CD4-positive, alpha-beta T cell treated with Interferon alpha-2 for 1 hour (primary cell): Measurements from ENCODE around the gene RNASET2.
"Not testable (repeated sequence)": the region's sequence is repeated elsewhere in the genome, so short reads cannot be mapped to it uniquely, and the experiment has no call there.

Source experiments
- DNase-seq, 2 donors: peaks; one replicate each; pipeline ENCODE4 v3.0.0-alpha.2; 2020 to 2022

The RNASET2 gene

DNA sequence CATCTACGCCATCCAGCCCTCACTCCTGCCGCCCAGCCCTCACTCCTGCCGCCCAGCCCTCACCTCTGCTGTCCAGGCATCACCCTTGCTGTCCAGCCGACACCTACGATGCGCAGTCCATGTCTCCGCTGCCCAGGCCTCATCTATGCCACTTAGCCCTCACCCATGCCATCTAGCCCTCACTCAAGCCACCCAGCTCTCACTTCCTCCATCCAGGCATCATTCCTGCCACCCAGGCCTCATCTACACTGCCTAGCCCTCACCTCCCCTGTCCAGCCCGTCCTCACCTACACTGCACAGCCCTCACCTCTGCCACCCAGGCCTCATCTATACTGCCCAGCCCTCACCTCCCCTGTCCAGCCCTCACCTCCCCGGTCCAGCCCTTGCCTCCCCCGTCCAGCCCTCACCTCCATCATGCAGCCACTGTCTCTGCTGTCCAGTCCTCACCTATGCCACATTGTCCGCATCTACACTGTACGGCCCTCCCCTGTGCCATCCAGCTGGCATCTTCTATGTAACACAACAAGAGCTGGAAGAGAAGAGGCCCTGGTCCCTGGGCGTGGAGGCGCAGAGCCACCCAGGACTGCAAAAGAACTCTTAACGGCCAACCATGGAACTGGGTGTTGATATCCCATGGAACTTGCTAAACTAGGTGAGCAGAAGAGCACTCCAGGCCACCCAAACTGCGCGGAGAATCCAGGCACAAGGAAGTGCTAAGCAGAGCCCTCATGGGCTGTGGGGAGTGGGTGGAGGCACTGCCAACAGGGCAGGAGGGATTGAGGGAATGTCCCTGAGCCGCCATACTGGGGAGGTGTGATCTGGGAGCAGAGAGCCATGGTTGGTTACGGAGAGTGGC, 31.0 kb downstream of the RNASET2 start:
- DNase-seq: no peak

DNA sequence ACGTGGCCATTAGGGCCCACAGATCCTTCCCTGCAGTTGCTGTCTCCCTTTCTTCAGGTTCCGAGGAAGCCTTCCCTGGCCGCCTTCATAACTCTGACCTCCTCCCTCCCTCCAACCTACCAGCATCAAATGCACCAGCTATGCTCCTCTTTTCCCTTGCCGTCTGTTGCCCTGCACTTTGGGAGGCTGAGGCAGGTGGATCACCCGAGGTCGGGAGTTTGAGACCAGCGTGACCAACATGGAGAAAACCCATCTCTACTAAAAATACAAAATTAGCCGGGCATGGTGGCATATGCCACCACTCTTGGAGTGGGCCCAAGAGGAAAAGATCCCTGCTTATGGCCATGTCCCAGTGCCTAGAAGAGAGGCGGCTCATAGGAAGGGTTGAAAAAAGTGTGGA, 31.8 kb downstream of the RNASET2 start:
- no peak for DNase-seq

DNA sequence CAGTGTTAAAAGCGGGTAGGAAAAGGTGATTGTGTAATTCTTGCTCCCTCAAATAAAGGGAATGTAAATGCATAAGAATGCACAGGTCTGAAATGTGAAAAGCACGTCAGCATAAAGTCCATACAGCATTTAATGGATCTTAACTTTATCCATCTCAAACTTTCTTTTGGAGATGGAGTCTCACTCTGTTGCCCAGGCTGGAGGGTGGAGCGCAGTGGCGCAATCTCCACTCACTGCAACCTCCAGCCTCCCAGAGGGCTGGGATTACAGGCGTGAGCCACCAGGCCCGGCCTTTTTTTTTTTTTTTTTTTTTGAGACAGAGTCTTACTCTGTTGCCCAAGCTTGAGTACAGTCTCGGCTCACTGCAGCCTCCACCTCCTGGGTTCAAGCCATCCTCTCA, 33.4 kb downstream of the RNASET2 start:
- DNase-seq: no peak

DNA sequence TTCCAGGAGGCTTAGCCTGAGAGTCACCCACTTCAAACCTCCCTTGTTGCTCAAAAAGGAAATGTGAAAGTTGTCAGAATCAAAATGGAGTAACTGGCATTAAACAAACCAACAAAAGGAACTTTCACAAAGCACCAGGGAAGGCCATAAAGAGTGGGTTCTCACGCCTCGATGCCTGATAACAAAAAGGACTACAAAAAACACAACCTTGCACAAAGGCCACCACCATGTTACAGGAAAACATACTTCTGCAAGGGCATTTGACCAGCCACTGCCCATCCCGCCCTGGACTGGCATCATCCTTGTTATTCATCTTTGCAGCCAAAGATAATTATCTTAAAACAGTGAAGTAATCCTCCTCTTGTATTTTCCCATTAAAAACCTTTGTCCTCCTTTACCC, 34.8 kb downstream of the RNASET2 start:
- no peak for DNase-seq

DNA sequence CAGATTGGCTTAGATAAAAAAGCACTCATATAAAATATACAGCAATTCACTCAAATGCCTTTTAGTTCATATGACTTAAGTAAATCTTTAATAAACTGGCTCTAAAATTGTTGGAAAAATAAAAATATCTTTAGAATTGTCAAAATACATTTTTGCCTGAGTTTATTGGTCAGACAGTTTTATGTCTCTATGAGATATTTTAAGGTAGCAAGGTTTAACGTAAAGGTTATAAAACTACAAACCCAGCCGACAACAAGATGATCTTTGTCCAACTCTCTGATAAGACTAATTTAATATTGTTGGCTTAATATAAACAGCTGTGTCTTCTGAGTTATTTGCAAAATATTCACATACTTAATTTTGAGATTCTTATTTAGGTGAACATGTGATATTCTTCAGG, 39.5 kb downstream of the RNASET2 start:
- no peak for DNase-seq

DNA sequence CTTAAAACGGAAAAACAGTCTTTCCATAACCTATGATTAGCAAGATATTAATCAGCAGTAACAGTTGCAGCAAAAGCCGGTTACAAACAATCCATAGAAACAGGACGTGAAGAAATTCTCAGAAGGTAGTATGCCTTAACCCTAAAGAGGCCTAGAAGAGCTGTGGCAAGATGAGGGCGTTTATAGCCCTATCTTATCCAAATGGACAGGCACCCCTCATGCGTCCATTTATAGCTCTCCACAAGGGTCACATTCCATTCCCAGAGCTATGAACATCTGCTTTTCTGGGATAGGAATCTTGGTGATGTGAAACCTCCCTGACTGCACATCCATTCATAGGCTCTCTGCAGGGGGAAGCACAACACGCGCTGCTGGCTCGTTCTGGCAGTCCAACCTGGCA, 40.9 kb downstream of the RNASET2 start:
- not testable (repeated sequence) for DNase-seq

DNA sequence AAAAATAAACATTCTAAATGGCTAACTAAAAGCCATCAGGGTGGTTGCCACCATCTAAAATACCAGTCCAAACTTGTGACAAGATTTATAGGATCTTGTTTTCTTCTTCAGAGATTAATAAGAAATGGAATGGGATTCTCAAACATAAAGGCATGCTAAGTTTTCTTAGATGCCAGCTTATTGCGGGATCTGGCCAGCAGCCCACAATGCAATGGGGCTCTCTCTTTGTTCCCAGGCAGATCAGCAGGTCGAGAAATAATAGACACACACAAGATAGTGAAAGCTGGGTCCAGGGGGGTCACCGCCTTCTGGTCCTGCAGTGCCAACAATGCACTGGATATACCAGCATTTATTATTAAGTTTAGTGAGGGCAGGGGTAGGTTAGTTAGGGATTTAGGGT, 41.4 kb downstream of the RNASET2 start:
- not testable (repeated sequence) for DNase-seq

DNA sequence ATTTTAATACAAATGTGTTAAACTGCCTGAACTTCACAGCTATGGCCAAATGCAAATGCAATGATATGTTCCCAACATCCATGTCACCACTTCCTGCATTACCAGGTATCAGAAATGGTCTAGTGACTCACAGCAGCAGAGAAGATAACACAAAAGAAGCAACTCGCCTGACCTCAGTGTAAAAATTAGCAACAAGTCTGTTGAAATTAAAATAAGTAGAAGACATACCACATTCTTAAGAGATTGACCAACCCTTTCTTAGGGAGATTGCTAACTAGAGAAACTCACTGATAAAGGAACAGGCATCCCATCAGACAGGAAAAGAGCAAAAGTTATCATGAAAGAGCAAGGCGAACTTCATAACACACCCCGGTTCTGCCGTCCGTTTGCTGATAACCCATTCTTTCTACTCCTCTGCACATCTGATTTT, 45.1 kb downstream of the RNASET2 start:
- DNase-seq: no peak

DNA sequence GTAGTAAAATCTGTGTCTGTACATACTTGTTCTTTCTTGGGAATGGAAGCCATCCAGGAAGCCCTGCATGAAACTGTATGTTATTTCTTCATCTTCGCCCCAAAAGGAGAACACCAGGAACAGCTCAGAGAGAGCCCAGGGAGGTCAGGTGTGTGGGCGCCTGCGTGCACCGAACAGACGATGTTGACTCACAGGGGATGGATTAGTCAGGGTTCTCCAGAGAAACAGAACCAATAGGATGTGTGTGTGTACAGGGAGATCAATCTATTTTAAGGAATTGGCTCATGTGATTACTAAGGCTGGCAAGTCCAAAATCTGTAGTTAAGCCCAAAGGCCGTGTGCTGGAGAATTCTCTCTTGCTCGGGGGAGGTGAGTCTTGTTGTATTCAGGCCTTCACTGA, 45.7 kb downstream of the RNASET2 start:
- DNase-seq: no peak

DNA sequence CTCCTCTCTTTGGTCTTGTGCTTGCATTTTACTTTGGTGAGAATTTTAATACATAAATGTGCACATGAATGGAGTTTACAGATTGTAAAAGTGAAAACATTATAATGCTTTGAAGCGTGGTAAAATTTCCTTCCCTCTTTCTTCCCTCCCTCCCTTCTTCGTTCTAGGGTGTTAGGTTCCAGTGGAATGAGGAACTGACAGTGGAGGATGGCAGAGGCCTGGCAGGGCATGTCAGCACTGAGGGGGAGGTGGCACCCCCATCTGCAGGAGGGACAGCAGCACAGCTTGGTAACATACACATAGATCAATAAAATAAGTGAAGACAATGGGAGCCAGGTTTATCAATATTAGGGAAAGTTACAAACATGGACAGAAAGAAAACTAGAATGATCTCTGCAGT, 47.5 kb downstream of the RNASET2 start:
- DNase-seq: no peak

DNA sequence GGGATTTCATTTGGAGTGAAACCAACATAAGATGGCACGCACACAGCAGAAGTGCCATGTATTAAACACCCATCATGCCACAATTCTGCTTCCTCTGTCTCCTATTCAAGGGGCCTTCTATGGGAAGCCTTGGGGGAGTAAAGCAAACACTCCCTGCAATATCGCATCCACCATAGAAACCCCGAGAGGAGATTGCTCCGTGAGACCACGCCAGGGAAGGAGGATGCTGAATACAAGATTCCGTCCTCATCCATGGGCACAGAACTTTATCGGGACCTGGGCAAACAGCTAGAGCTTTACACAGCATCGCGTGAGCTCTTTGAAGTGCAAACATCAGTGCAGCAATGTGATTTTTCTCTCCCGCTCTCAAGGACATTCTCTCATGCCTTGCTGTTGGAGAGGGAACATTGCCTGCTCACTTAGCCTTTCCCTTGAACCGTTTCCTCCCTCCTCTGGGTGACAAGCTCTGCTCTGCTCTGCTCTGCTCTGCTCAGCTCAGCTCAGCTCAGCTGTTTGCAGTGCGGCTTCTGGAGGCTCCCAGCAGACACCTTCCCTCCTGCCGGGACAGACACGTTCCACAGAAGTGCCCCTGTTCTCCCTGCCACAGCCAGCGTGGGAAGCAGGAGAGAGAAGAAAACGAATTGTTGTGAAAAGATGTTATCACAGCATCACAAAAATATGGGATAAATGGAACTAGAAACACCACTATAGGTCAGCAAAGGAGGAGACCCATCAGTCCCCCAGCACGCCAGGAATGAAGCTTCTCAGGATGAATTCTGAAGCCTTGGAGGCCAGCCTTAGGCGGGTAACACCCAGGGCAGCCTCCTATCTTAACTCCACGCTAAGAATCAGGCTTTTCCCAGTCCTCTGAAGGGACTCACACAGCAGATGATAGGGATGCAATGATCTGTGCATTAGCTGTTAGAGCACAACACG, 48.2 kb downstream of the RNASET2 start:
- no peak for DNase-seq

DNA sequence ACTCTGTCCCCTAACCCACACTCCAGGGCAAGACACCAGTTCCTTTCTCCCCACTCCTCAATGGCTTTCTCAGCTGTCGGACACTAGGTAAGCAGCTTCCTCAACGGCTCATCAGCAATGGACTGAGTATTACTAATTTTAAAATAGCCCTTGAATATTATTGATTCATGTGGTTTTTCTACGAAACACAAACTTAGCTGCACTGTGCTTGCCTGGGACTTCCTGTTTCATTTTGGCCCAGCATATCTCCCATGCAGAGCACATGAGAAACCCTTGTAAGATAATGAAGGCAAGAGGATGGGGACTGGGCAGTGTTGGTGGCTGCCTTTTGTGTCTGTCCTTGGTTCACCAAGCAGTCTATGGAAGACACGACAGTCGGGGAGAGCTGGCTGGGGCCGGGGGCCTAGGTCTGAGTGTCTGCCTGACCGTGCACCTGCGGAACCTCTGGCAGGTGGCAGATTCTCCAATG, 48.9 kb downstream of the RNASET2 start:
- peak in 1 of 2 donors; percentile 36 for DNase-seq

DNA sequence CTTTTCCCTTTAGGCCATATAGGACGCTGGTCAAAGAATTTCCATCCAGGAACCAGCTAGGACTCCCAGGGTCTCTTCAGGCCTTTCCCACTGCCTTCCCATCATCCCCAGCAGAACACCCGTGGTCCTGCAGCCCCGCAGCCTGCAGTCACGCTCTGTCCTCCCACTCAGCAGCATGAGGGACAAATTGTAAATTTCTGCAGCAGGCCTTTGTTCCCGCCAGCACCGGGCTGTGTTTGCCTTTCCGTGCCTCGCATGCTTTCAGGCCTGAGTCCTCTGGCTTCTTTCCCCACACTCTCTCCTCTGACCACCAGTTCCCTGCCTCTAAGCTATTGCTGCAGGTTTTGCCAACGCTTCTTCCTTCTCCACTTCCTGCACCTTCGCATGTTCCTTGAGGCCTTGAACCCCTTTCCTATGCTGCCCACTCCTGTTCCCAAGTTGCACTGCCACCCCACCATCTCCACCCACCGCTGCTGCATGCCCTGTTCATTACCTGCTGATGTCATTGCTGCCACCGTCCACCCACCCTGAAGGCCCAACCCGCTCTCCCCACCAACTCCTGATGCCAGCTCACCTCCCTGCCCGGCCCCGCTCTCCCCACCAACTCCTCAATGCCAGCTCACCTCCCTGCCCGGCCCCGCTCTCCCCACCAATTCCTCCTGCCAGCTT, 49.8 kb downstream of the RNASET2 start:
- DNase-seq: no peak

DNA sequence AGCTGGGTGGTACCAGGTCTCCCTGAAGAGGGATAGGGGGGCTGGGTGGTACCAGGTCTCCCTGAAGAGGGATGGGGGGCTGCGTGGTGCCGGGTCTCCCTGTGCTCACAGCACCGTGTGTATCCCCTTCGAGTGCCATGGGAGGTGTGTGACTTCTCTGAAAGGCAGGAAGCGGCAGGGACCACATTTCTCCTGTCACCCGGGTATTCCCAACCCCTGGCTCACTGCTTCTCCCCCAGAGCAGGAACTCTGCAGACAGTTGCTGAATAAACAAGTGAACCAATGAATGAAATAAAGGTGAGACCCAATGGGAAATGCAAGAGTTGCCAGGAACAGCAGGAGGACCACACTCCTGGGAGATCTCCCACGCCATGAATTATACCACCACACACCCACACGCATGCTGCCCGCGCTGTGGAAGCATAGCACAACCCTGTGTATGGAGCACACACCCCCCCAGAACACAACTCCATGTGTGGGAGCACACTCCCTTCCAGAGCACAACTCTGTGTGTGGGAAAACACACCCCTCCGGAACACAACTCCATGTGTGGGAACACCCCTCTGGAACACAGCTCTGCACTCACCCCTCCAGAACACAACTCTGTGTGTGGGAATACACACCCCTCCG, 50.7 kb downstream of the RNASET2 start:
- DNase-seq: no peak

DNA sequence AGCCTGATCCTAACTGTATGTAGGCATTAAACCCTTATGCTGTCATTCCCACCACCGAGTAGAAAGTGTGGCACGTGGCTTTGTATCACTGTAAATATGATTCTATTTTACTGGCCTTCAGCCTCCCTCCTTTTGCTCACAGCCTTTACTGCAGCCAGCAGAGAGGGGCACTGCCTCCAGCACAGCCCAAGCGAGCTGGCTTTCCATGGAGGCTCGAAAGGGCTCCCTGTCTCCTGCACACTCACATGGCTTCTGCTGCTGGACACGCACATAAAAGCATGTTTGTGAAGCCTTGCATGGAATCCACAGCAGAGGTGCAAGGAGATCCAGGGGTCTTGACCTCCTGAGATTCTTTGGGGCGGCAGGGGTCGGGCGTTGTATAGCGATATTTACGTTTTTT, 51.3 kb downstream of the RNASET2 start:
- DNase-seq: no peak

DNA sequence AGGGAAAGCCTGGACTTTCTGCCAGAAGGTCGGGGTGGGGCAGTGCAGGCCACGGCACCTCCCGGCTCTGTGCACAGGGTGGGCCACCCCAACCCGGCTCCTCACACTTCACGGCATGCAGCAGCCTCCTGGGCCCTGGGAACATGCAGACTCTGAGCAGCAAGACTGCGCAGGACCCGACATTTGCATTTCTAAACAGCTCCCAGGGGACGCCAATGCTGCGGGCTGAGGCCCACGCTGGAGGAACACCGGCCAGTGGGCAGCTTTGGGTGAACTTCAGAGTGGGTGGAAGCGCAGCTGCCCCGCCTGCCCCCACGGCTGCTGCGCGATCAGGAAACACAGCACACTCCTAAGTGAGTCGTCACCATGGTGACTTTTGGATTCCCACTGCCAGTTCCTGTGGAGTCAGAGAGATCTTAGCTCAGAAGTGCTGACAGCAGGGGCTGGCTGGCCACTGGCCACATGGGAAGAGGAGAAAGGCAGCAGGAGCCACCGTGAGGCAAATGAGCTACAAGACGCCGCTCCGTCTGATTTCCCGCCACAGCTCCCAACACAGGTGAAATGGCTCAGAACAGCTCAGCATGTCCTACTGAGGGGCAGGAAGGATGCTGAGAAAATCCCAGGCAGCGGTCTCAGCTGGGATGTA, 52.1 kb downstream of the RNASET2 start:
- no peak for DNase-seq

DNA sequence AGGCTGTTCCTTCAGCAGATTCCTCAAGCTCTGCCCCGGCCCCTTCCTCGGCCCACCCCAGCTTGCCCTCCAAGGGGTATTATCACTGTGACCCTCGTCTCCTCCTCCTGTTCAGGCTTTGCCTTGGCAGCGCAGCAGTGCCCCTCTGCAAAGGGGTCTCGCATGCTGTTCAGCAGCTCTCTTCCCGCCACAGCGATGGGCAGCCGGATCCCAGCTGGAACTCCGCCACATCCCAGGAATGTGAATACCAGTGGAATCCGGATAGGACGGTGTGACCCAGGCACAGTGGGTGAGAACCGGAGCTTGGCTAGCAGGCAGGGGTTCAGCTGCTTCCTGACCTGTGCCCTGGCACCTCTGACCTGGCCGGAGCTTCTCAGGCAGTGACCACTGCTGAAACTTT, 52.9 kb downstream of the RNASET2 start:
- no peak for DNase-seq

DNA sequence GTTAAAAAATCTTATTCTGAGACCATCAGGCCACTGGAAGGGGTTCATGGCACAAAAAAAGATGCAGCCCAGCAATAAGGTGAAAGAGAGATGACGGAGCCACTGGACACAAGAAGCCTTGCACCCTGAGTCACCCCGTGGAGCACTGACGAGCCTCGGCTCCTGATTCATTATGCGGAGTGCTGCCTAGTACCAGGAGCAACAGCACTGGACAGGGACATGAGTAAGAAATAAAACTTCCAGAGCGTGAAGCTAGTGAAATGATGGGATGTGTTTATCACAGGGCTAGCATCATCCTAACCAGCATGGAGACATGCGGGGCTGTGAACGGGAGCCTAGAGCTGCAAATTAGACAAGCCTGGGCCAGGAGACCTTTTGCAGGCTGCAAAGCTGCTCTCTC, 53.3 kb downstream of the RNASET2 start:
- no peak for DNase-seq

DNA sequence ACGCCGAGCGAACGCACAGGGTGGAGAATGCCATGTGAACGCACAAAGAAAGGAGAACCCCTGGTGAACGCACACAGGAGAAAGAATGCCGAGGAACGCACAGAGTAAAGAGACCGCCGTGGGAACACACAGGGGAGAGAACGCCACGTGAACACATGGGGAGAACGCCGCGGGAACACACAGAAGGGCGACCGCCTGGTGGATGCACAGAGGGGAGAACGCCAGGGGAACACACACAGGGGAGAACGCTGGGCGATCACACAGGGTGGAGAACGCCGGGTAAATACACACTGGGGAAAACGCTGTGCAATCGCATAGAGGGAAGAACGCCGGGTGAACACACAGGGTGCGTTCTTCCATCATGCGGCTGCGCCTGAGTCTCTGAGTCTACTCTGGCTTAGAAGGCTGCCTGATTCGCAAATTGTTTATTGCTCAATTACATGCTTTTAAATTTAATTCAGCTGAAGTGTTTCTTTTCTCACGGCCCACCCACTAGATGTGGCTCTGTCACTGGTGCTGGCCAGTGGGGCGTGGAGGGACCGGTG, 54.1 kb downstream of the RNASET2 start:
- no peak for DNase-seq

DNA sequence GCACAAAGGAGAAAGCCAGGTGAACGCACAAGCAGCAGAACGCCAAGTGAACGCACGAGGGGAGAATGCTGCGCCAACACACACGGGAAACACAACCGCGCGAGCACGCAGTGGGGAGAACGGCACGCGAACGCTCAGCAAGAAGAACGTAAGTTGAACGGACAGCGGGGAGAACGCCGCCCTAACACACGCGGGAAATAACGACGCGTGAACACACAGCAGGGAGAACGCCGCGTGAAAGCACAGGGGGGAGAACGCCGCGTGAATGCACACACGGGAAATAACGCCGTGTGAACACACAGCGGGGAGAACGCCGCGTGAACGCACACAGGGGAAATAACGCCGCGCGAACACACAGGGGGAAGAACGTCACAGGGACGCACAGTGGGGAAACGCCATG, 54.7 kb downstream of the RNASET2 start:
- no peak for DNase-seq

DNA sequence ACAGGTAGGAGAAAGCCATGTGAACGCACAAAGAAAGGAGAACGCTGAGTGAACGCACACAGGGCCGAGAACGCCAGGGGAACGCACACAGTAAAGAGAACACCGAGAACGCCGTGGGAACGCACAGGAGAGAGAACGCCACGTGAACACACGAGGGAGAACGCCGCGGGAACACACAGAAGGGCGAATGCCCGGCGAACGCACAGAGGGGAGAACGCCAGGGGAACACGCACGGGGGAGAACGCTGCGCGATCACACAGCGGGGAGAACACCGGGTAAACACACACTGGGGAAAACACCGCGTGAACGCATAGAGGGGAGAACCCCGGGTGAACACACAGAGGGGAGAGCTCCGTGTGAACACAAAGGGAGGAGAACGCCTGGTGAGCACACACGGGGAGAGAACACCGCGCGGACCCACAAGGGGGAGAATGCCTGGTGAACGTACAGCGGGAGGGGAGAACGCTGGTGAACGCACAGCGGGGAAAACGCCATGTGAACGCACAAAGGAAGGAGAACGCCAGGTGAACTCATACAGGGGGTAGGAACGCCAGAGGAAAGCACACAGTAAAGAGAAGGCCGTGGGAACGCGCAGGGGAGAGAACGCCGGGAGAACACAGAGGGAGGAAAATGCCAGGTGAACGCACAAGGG, 55.3 kb downstream of the RNASET2 start:
- DNase-seq: no peak
